ENCODE results near the gene PRPH2.
A peak's percentile ranks its signal among the peaks of the same experiment; 100 is the strongest.

PRPH2 gene

DNA sequence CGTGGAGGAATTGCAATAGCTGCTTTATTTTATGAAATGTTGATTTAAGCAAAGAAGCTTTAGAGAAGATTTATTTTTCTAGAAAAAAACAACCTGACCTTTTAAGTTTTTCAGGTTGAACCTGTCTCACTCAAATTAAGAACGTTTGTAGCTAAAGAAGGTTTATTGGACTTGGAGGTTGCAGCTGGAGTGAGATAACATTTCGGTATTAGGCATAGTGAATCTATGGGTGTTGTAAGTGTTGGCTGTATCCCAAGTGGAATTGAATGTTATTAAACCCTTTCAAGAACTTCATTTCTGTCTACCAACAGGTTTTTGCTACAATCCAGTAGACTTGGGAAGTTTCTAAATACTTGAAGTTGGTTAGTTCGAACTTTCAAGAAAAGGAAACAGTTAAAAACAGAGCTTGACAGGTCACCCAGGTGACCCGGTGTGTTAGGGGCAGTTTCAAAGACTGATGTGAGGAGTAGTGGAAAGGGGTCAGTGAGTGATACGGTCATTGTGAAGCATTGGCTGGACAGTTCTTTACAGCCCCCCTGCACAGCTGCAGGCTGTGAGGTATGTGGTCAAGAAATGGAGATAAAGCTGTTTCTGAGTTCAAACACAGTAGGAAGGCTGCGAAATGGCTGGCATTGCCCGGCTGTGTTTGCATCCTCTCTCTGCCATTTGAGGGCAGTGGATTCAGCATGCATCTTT, 26.0 kb upstream of the PRPH2 start:
- TF ChIP-seq ZFX (IDR thresholded peaks at IDR 0.05; ENCODE audit: borderline replicate concordance): no peak
- TF ChIP-seq, protein P1, sequence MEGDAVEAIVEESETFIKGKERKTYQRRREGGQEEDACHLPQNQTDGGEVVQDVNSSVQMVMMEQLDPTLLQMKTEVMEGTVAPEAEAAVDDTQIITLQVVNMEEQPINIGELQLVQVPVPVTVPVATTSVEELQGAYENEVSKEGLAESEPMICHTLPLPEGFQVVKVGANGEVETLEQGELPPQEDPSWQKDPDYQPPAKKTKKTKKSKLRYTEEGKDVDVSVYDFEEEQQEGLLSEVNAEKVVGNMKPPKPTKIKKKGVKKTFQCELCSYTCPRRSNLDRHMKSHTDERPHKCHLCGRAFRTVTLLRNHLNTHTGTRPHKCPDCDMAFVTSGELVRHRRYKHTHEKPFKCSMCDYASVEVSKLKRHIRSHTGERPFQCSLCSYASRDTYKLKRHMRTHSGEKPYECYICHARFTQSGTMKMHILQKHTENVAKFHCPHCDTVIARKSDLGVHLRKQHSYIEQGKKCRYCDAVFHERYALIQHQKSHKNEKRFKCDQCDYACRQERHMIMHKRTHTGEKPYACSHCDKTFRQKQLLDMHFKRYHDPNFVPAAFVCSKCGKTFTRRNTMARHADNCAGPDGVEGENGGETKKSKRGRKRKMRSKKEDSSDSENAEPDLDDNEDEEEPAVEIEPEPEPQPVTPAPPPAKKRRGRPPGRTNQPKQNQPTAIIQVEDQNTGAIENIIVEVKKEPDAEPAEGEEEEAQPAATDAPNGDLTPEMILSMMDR (IDR thresholded peaks at IDR 0.05): no peak
- H3K27ac ChIP-seq: peak overlapping the region; percentile 92

DNA sequence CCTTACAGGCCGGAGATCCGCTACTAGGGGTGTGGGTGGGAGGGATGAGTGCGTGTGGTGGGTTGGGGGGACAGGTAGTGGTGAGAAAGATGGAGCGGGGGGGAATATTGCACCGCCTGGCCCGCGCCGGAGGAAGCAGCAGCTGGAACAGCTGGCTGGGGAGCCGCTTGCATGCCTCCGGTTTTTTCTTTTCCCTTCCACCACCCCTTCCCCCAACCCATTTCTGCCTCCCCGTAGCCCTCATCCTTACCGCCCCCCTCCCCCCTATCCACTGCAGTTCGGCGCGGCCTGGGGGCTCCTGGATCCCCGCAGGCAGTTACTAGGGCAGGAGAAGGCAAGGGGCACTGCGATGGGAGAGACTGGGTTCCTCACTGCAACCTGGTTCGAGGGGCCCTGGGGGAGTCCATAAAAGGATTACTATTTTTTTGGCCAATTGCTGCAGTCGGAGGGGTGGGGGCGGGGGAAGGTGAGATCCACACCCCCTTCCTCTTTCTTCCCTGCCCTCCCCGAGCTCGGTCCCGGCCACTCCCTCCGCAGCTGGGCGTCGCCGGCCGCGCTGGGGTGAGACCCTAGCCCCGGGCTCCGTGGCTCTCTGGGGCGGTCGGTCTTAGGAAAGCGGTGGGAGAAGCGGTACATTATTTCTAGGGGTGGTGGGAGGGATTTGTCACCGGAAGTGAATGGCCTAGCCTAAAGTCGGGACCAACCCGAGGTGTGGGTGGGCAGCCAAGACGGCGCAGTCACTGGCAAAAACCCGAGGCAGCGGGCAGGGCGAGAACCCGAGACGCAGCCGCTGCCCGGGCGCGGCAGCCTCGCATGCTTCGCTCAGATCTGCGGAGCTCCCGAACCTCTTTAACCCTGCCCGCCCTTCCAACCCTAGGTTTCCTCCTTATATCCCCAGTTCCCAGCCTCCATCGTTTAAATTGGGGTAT, 24.3 kb upstream of the PRPH2 start:
- TF ChIP-seq, protein P1 (IDR thresholded peaks at IDR 0.05): no peak
- TF ChIP-seq ZFX (IDR thresholded peaks at IDR 0.05; ENCODE audit: borderline replicate concordance): no peak

DNA sequence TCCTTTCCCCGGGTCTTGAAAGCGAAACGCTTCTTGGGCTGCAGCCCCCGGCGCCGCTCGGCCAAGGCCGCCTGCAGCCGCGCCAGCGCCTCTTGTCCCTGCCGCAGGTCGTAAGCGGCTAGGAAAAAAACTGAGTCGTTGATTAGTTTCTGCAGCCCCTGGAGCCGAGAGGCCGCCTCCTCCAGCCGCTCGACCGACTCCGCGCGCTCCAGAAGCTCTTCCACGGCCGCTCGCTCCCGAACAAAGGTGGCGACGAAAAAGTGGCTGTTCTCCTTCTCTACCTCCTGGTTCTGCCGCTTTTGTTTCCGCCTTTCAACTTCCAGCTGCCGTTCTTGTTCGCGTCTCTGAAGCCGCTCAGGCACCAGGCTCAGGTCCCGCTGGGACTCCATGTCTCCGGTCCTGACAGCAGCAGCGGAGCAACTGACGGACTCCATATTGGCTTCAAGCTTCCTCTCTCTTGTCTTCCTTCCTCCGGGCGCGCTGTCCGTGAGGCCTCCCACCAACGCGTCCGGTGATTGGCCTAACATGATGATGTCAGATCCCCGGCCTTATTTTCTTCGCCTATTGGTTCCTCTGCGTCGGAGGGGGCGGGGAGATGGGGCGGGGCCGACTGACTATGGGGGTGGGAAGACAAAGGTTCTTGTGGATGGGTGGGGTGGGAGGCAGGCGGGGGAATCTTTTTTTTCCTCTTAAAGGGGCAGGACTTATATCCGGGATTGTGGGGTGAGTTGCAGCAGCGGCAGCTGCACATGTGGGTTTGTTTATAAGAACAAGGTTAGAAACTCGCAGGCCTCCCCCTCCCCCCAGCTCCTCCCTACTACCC, 23.5 kb upstream of the PRPH2 start, which contains the start of gene TBCC:
TSS of gene TBCC (minus strand) at position 464 of the 823 bp plus-strand sequence. CDS start at position 434, 30 bp downstream.
- no peak for TF ChIP-seq ZFX (IDR thresholded peaks at IDR 0.05; ENCODE audit: borderline replicate concordance)
- TF ChIP-seq, protein P1 (IDR thresholded peaks at IDR 0.05): no peak
- peak within 1 kb of the TSS; percentile 92 for H3K27ac ChIP-seq

More for the DNA sequence above, 24.3 kb upstream of the PRPH2 start:
- peak overlapping the region; percentile 92 for H3K27ac ChIP-seq

DNA sequence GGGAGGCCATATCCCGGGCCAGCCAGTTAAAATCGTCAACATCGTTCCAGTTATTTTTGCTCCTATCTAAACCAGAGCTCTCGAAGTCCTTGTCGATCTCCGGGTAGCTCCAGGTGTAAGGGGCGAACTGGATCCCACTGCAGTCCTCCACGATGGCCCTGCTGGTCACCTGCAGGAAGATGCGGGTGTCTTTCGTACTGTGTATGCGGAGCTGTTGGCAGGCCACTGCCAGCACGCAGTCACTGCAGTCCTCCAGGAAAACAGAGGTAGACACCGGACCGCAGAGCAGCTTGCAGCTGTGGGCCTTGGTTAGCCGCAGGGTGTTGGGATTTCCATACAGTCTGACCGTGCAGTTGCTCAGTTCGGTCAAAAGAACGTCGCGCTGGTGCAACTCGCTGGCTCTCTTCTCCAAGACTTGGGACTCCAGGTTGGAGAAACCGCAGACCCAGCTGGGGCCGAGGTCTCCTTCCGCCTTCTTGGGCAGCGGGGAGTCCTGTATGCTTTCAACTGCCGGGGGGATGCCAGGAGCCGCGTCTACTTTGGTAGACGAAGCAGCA, 22.8 kb upstream of the PRPH2 start:
- TF ChIP-seq ZFX (IDR thresholded peaks at IDR 0.05; ENCODE audit: borderline replicate concordance): no peak
- TF ChIP-seq, protein P1 (IDR thresholded peaks at IDR 0.05): no peak
- peak overlapping the region; percentile 92 for H3K27ac ChIP-seq

DNA sequence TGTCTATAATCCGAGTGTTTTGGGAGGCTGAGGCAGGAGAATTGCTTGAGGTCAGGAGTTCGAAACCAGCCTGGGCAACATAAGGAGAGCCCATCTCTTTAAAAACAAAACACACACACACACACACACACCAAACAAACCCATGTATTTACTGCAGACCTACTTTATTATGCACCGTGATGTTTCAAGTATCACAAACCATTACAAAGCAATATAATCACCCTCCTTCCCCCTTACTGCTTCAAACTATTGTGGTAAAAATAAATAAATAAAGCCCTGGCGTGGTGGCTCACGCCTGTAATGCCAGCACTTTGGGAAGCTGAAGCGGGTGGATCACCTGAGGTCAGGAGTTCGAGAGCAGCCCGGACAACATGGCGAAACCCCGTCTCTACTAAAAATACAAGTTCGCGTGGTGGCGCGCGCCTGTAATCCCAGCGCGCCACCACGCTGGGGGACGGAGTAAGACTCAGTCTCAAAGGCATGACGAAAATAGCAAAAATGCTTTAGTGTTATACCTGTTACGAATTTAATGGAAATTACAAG, 22.0 kb upstream of the PRPH2 start:
- no peak overlapping the region for H3K27ac ChIP-seq

More for the DNA sequence above, 22.0 kb upstream of the PRPH2 start:
- no peak for TF ChIP-seq ZFX (IDR thresholded peaks at IDR 0.05; ENCODE audit: borderline replicate concordance)
- TF ChIP-seq, protein P1 (IDR thresholded peaks at IDR 0.05): no peak
